Measurements from ENCODE around the gene MCC.

MCC gene

DNA sequence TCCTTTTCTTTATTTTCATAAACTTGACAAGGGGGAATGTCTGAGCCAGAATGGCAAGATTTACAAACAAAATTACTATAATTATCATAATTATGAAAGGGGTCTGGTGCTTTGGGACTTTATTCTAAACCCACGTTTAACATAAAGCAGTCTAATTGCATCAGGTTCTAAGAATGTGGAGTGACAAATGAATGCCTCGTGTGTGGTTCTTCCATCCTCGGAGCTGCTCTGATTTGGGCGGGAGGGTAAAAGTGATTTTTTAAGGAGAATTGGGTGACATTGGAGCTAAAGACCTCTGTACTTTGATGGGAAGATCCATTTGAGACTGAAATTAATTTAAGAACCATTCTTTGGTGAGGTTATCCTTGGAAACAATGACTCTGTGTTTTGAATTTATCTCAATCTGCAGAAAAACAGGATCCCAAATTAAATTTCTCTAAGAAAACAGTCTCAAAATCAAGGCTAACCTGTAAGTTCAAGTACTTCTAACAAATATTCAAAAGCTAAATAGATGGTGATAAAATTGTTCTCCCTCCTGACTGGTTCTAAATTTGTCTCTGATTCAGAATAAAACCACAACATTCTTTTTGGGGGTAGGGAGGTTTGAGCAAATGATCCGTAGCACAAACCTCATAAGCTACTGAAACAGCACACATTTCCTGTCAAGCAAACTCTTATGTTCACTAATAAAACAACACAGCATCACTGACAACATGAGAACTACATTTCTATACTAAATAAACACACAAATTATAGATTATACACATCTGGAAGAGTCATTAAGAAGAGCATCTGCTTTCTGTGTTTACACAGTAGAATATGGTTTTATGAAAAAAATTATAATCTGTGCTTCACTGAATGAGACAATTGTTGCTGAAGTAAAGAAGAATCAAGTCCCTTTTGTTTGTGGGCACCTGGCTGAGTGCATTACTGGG lies 426.1 kb downstream of the MCC start:
- no peak overlapping the region for H3K27ac ChIP-seq
- TF ChIP-seq ZFX (IDR thresholded peaks at IDR 0.05; ENCODE audit: borderline replicate concordance) = no peak
- TF ChIP-seq, protein P1, sequence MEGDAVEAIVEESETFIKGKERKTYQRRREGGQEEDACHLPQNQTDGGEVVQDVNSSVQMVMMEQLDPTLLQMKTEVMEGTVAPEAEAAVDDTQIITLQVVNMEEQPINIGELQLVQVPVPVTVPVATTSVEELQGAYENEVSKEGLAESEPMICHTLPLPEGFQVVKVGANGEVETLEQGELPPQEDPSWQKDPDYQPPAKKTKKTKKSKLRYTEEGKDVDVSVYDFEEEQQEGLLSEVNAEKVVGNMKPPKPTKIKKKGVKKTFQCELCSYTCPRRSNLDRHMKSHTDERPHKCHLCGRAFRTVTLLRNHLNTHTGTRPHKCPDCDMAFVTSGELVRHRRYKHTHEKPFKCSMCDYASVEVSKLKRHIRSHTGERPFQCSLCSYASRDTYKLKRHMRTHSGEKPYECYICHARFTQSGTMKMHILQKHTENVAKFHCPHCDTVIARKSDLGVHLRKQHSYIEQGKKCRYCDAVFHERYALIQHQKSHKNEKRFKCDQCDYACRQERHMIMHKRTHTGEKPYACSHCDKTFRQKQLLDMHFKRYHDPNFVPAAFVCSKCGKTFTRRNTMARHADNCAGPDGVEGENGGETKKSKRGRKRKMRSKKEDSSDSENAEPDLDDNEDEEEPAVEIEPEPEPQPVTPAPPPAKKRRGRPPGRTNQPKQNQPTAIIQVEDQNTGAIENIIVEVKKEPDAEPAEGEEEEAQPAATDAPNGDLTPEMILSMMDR (IDR thresholded peaks at IDR 0.05) = no peak

GRCh38 chr5:113060408-113061025 lies 427.7 kb downstream of the MCC start:
- TF ChIP-seq ZFX (IDR thresholded peaks at IDR 0.05; ENCODE audit: borderline replicate concordance) = no peak
- TF ChIP-seq, protein P1 (IDR thresholded peaks at IDR 0.05) = no peak

GRCh38 chr5:113059232-113060040 lies 428.8 kb downstream of the MCC start:
- H3K27ac ChIP-seq = no peak overlapping the region
- no peak for TF ChIP-seq ZFX (IDR thresholded peaks at IDR 0.05; ENCODE audit: borderline replicate concordance)
- TF ChIP-seq, protein P1 (IDR thresholded peaks at IDR 0.05) = no peak

More at GRCh38 chr5:113060408-113061025, 427.7 kb downstream of the MCC start:
- H3K27ac ChIP-seq = no peak overlapping the region

DNA sequence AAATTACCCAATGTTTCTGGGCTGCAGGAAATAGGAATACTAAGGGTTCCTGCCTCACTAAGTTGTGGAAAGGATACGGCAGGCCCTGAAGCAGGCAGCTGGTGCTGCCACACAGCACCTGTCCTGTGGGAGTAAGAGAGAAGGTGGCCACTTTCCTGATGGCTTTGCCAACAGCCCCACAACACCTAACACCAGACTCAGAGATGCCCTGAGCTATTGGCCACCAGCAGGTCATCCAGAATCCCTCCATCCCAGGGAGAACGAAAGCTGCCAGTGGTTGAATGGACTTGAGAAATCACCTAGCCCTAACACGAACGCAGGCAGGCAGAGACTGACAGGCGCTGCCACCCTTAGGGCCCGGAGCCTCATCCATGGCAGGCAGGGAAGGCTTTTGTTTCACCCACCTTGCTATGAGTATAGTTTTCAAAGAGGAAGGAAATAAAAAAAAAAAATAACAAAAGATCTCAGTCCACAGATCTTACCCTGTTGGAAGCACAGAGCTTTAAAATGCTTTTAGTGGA lies 429.5 kb downstream of the MCC start:
- TF ChIP-seq ZFX (IDR thresholded peaks at IDR 0.05; ENCODE audit: borderline replicate concordance) = no peak
- TF ChIP-seq, protein P1 (IDR thresholded peaks at IDR 0.05) = no peak
- no peak overlapping the region for H3K27ac ChIP-seq

DNA sequence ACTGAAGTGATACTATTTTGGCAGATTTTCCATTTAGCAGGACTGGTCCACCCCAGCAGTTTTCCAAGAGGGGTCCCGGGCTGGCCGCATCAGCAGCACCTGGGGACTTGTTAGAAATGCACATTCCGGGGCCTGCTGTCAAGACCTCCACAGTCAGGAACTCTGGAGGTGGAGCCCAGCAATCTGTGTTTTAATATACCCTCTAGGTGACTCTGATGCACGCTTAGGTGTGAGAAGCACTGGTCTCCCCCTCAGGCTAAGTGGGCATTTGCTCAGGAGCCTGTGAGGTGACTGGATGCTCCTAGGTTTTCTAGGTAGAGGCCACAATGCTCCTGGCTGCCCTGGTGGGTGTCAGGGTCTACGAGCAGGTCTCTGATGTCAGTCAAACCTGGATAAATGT lies 430.0 kb downstream of the MCC start:
- H3K27ac ChIP-seq = no peak overlapping the region
- TF ChIP-seq, protein P1 (IDR thresholded peaks at IDR 0.05) = no peak
- TF ChIP-seq ZFX (IDR thresholded peaks at IDR 0.05; ENCODE audit: borderline replicate concordance) = no peak

- TF ChIP-seq, protein P1 (IDR thresholded peaks at IDR 0.05) = no peak
- TF ChIP-seq ZFX (IDR thresholded peaks at IDR 0.05; ENCODE audit: borderline replicate concordance) = no peak
These were observed 430.7 kb downstream of the MCC start for GRCh38 chr5:113057557-113057984.

More at GRCh38 chr5:113057557-113057984, 430.7 kb downstream of the MCC start:
- H3K27ac ChIP-seq = no peak overlapping the region
